Measurements from ENCODE around the gene SMG6.

DNA sequence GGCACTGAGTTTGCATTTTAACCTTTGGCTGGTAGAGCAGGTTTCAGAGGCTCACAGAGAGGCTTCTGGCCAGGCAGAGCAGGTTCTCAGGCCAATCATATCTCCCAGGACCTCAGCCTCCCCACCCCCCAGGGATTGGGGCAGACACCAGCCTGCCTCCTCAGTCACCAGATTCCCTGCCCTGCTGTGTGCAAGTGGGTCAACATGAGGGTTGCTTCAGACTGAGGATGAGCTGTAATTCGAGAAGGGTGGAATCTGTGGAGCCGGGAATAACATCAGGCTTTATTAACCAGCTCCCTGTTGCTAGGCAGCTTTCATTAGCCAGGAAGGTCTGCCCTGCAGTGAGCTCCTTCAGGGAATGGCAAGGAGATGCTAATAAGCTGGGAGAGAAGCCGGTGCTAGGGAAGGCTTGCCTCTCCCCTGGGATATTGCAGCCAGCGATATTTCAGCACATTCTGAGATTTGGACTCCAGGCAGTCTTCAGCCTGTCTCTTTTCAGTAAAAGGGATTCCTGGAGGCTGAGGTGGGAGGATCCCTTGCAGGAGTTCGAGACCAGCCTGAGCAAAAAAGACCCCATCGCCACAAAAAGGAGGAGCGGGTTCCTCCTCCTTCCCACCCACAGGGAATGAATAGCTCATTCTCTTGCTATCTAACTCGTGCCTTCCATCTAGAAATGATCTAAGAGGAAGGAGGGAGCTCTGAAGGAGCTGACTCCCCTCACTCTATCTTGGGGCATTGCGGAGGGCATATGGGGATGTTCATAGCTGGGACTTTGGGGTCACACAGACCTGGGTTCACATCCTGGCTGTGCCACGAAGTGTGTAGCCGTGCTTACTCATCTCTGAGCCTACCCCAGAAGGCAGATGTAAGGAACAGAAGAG is 44.5 kb upstream of the SMG6 start:
- TF ChIP-seq RELA (CRISPR knock-in tag; IDR thresholded peaks at IDR 0.05; ENCODE audit: borderline replicate concordance), result no peak
- TF ChIP-seq, protein P1, sequence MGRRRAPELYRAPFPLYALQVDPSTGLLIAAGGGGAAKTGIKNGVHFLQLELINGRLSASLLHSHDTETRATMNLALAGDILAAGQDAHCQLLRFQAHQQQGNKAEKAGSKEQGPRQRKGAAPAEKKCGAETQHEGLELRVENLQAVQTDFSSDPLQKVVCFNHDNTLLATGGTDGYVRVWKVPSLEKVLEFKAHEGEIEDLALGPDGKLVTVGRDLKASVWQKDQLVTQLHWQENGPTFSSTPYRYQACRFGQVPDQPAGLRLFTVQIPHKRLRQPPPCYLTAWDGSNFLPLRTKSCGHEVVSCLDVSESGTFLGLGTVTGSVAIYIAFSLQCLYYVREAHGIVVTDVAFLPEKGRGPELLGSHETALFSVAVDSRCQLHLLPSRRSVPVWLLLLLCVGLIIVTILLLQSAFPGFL (CRISPR knock-in tag; IDR thresholded peaks at IDR 0.05; ENCODE audit: borderline replicate concordance), result no peak
- TF ChIP-seq, protein P2, sequence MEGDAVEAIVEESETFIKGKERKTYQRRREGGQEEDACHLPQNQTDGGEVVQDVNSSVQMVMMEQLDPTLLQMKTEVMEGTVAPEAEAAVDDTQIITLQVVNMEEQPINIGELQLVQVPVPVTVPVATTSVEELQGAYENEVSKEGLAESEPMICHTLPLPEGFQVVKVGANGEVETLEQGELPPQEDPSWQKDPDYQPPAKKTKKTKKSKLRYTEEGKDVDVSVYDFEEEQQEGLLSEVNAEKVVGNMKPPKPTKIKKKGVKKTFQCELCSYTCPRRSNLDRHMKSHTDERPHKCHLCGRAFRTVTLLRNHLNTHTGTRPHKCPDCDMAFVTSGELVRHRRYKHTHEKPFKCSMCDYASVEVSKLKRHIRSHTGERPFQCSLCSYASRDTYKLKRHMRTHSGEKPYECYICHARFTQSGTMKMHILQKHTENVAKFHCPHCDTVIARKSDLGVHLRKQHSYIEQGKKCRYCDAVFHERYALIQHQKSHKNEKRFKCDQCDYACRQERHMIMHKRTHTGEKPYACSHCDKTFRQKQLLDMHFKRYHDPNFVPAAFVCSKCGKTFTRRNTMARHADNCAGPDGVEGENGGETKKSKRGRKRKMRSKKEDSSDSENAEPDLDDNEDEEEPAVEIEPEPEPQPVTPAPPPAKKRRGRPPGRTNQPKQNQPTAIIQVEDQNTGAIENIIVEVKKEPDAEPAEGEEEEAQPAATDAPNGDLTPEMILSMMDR (IDR thresholded peaks at IDR 0.05), result no peak
- no peak for TF ChIP-seq GTF2I (CRISPR knock-in tag; conservative IDR thresholded peaks at IDR 0.05)
- TF ChIP-seq, protein P3, sequence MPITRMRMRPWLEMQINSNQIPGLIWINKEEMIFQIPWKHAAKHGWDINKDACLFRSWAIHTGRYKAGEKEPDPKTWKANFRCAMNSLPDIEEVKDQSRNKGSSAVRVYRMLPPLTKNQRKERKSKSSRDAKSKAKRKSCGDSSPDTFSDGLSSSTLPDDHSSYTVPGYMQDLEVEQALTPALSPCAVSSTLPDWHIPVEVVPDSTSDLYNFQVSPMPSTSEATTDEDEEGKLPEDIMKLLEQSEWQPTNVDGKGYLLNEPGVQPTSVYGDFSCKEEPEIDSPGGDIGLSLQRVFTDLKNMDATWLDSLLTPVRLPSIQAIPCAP (CRISPR knock-in tag; IDR thresholded peaks at IDR 0.05), result no peak
- TF ChIP-seq RORB (CRISPR knock-in tag; IDR thresholded peaks at IDR 0.05), result no peak
- TF ChIP-seq, protein P4, sequence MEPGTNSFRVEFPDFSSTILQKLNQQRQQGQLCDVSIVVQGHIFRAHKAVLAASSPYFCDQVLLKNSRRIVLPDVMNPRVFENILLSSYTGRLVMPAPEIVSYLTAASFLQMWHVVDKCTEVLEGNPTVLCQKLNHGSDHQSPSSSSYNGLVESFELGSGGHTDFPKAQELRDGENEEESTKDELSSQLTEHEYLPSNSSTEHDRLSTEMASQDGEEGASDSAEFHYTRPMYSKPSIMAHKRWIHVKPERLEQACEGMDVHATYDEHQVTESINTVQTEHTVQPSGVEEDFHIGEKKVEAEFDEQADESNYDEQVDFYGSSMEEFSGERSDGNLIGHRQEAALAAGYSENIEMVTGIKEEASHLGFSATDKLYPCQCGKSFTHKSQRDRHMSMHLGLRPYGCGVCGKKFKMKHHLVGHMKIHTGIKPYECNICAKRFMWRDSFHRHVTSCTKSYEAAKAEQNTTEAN (CRISPR knock-in tag; IDR thresholded peaks at IDR 0.05), result no peak
- TF ChIP-seq, protein P5, sequence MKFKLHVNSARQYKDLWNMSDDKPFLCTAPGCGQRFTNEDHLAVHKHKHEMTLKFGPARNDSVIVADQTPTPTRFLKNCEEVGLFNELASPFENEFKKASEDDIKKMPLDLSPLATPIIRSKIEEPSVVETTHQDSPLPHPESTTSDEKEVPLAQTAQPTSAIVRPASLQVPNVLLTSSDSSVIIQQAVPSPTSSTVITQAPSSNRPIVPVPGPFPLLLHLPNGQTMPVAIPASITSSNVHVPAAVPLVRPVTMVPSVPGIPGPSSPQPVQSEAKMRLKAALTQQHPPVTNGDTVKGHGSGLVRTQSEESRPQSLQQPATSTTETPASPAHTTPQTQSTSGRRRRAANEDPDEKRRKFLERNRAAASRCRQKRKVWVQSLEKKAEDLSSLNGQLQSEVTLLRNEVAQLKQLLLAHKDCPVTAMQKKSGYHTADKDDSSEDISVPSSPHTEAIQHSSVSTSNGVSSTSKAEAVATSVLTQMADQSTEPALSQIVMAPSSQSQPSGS (CRISPR knock-in tag; IDR thresholded peaks at IDR 0.05; ENCODE audit: borderline replicate concordance, low read depth), result no peak
- no peak for TF ChIP-seq TP53 (CRISPR knock-in tag; IDR thresholded peaks at IDR 0.05)

Measured in WTC11 (cell line).